WI38 (cell line): ENCODE data around the gene BTNL8.

ENCODE experiments used
- H3K4me3 ChIP-seq: 2 replicates; pipeline ENCODE4 v1.5.1; 2011; ENCODE audit warnings: low read depth, mild to moderate bottlenecking, control low read depth, low read length
- CTCF ChIP-seq: IDR thresholded peaks from 2 replicates; pipeline ENCODE4 v1.5.1; 2012; ENCODE audit warnings: low read depth, mild to moderate bottlenecking, control low read depth, low read length

The BTNL8 gene

GRCh38 chr5:180988592-180988991 is 89.6 kb downstream of the BTNL8 start, which contains the start of gene BTNL3:
Gene BTNL3 (plus strand): TSS chr5:180988846. CDS start chr5:180989029, 183 bp downstream.
- H3K4me3 ChIP-seq: no peak within 1 kb of the TSS
- no peak for TF ChIP-seq CTCF

- TF ChIP-seq CTCF: no peak
- H3K4me3 ChIP-seq: no peak overlapping the region
Measured at GRCh38 chr5:180990086-180990881, 91.3 kb downstream of the BTNL8 start.

GRCh38 chr5:180990882-180991242 is 91.9 kb downstream of the BTNL8 start:
- no peak for TF ChIP-seq CTCF
- no peak overlapping the region for H3K4me3 ChIP-seq
